ENCODE results near the gene IER5. TPM values are rescaled to one million over a fixed set of nuclear protein-coding genes. Genes with fewer than 3 reads are reported as not detected.

Gene IER5
- total RNA-seq, 1 experiment from 2014 or later: 9.4 TPM

GRCh38 chr1:181128592-181129497 lies 40.3 kb downstream of the IER5 start:
- no peaks in the 10 kb centered on the region for H3K27me3 Mint-ChIP-seq (ENCODE audit: insufficient read depth, unreplicated experiment)
- H3K27me3 ChIP-seq (replicated peaks; ENCODE audit: control insufficient read depth, insufficient read depth, low read length): no peaks in the 10 kb centered on the region
- POLR2A ChIA-PET: interaction anchor here (0.7 kb wide), 1 partner anchor 13 kb away, joined by 3 read pairs; no protein-coding TSS in a partner anchor
- peaks cover 9% of the 10 kb centered on the region for H3K9me3 Mint-ChIP-seq (ENCODE audit: unreplicated experiment)
- H3K4me1 ChIP-seq: peaks cover 30% of the 10 kb centered on the region
- no peaks in the 10 kb centered on the region for H3K36me3 ChIP-seq (ENCODE audit: control insufficient read depth, insufficient read depth, low read length)
- no TSS peak for BruUV-seq (replicated peaks)
- H3K27ac Mint-ChIP-seq (ENCODE audit: unreplicated experiment): peak overlapping the region; percentile 8
- H3K9me3 ChIP-seq: no peaks in the 10 kb centered on the region
- H3K36me3 Mint-ChIP-seq (ENCODE audit: insufficient read depth, unreplicated experiment): no peaks in the 10 kb centered on the region
- no peak overlapping the region for H3K4me3 ChIP-seq (ENCODE audit: low read depth, low read length)
- CTCF ChIA-PET: no interaction called here
- no peak for DNase-seq
- intact Hi-C loops (cut with micrococcal nuclease; ENCODE audit: unreplicated experiment): no loop called here
- H3K4me3 Mint-ChIP-seq (ENCODE audit: unreplicated experiment): no peak overlapping the region
- TF ChIP-seq CTCF (IDR thresholded peaks at IDR 0.05; ENCODE audit: insufficient read depth in 1 of 2, low read depth in 1 of 2, low read length in 1 of 2, severe bottlenecking in 1 of 2, unreplicated experiment in 1 of 2): no peak
- peaks cover 23% of the 10 kb centered on the region for H3K4me1 Mint-ChIP-seq (ENCODE audit: low read depth, unreplicated experiment)

- intact Hi-C loops (cut with micrococcal nuclease; ENCODE audit: unreplicated experiment): no loop called here
- ChIA-PET POLR2A (no interaction called here), CTCF (no interaction called here)
Observed at GRCh38 chr1:181129771-181130606, 41.5 kb downstream of the IER5 start.

More at GRCh38 chr1:181129771-181130606, 41.5 kb downstream of the IER5 start:
- Histone ChIP-seq H3K4me3 (ENCODE audit: low read depth, low read length) (no peak overlapping the region), H3K27me3 (replicated peaks; ENCODE audit: control insufficient read depth, insufficient read depth, low read length) (no peaks in the 10 kb centered on the region), H3K4me1 (peaks cover 39% of the 10 kb centered on the region), H3K9me3 (no peaks in the 10 kb centered on the region), H3K36me3 (ENCODE audit: control insufficient read depth, insufficient read depth, low read length) (no peaks in the 10 kb centered on the region)
- Mint-ChIP-seq H3K9me3 (ENCODE audit: unreplicated experiment) (peaks cover 5% of the 10 kb centered on the region), H3K27ac (ENCODE audit: unreplicated experiment) (no peak overlapping the region), H3K27me3 (ENCODE audit: insufficient read depth, unreplicated experiment) (no peaks in the 10 kb centered on the region), H3K4me3 (ENCODE audit: unreplicated experiment) (no peak overlapping the region), H3K36me3 (ENCODE audit: insufficient read depth, unreplicated experiment) (no peaks in the 10 kb centered on the region), H3K4me1 (ENCODE audit: low read depth, unreplicated experiment) (peaks cover 23% of the 10 kb centered on the region)
- no TSS peak for BruUV-seq (replicated peaks)
- DNase-seq: no peak
- no peak for TF ChIP-seq CTCF (IDR thresholded peaks at IDR 0.05; ENCODE audit: insufficient read depth in 1 of 2, low read depth in 1 of 2, low read length in 1 of 2, severe bottlenecking in 1 of 2, unreplicated experiment in 1 of 2)

Measured in Caco-2 (cell line).